CD4-positive, alpha-beta T cell treated with Interleukin-12 subunit alpha and Interleukin-12 subunit beta, for 1 hour (primary cell): ENCODE measurements around the gene NOL4L.

Experiments used
- DNase-seq: peaks from one replicate; pipeline ENCODE4 v3.0.0-alpha.2; 2020

NOL4L gene

DNA sequence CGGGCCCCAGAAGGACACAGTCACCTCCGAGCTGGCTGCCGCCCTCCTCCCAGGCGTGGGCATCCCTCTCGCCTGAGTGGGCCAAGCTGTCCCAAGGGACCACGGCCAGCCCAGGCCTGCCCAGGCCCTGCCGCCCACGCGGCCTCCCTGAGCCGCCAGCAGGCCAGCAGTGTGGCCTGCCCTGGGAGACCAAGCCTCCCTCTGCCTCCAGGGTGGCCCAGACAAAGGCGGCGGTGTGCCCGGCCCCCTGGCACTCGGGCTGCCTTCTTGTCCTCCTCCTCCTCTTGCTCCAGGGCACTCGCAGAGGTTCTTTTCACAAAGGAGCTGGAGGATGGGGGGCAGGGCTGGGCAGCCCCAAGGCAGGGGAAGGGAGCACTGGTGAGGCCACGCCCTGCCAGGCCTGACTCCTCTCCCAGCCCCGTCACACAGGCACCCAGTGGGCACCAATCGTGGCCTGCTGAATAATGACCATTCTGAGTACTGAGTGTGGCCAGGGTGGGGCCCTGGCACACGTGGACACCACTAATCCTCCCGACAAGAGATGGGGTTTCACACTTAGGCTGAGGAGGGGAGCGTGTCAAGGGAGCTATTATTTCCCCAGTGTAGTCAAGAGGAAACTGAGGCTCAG, 25.3 kb downstream of the NOL4L start:
- no peak for DNase-seq

DNA sequence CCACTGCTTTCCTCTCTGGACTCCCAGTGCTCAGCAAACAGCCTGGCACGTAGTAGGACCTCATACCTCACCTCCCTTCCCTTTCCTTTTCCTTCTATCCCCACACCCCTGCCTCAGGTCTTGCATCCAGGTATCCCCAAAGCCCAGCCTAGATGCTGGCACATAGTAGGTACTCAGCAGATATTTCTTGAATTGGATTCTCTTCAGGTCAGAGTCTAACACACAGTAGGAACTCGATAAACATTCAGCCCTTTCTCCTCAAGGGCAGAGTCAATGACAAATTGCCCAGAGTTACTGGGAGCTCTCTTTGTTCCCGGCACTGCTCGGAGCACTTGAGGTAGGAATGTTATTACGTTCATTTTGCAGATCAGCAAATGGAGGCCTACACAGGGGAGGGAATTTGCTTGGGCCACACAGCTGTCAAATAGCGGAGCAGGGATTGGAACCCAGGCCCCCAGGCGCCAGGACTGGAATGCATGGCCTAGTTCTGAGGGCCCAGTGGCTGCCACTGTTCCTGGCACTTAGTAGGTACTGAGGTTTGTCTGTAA, 25.9 kb downstream of the NOL4L start:
- no peak for DNase-seq

GRCh38 chr20:32558526-32558925, 26.6 kb downstream of the NOL4L start:
- DNase-seq: no peak

- no peak for DNase-seq
Observed at GRCh38 chr20:32557319-32557718, 27.8 kb downstream of the NOL4L start.

- no peak for DNase-seq
Observed at GRCh38 chr20:32556312-32557184, 28.6 kb downstream of the NOL4L start.

- DNase-seq: no peak
Observed at GRCh38 chr20:32555584-32555983, 29.5 kb downstream of the NOL4L start.

DNA sequence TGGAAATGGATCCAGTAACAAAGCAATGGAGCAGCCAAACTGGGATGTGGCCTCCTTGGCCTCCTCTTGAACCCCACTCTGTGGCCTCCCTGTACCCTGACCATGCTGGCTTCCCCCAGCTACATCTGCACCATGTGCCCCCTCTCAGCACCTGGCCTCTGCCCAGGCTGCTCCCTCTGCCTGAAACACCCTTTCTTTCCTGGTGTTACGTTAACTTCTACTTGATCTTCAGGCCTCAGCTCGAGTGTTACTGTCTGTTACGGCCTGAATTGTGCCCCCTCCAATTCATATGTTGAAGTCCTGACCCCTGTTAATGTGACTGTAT, 30.2 kb downstream of the NOL4L start:
- DNase-seq: no peak

GRCh38 chr20:32553618-32554017, 31.5 kb downstream of the NOL4L start:
- no peak for DNase-seq

DNA sequence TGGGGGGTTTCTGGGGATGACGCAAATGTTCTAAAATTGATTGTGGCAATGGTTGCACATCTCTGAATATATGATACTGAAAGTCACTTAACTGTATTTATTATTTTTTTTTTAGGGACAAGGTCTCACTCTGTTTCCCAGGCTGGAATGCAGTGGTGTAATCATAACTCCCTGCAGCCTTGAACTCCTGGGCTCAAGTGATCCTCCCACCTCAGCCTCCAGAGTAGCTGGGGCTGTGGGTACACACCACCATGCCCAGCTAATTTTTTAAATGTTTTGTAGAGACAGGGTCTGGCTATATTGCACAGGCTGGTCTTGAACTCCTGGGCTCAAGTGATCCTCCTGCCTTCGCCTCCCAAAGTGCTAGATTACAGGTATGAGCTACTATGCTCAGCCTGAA, 33.4 kb downstream of the NOL4L start:
- no peak for DNase-seq

GRCh38 chr20:32549842-32550241, 35.3 kb downstream of the NOL4L start:
- DNase-seq: no peak

- no peak for DNase-seq
Observed at GRCh38 chr20:32547753-32548034, 37.4 kb downstream of the NOL4L start.

DNA sequence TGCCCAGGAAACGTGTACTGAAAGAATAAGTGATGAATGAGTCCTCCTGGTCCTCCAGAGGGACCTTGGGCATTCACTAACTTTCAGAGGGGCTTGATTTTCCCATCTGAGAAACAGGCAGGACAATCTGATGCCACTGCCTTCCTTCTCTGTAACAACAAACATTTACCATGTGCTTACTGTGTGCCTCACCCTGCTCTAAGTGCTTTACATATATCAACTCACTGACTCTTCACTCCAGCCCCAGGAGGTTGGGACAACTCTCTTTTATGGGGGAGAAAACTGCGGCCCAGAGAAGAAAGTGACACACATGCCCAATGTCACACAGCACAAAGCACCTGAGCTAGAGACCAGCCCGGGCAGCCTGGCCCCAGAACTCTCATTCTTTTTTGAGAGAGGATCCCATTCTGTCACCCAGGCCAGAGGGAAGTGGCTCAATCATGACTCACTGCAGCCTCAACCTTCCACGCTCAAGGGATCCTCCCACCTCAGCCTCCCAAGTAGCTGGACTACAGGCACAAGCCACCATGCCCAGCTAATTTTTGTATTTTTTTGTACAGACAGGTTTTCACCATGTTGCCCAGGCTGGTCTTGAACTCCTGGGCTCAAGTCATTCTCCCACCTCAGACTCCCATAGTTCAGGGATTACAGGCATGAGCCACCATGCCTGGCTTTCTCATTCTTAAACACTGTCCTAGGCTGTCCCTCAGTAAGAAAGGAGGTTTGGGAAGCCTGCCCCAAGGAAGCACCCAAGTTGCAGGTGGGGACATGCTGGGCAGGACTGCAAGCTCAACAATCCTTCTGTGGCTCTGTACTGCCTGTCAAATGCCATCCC, 38.0 kb downstream of the NOL4L start:
- no peak for DNase-seq

DNA sequence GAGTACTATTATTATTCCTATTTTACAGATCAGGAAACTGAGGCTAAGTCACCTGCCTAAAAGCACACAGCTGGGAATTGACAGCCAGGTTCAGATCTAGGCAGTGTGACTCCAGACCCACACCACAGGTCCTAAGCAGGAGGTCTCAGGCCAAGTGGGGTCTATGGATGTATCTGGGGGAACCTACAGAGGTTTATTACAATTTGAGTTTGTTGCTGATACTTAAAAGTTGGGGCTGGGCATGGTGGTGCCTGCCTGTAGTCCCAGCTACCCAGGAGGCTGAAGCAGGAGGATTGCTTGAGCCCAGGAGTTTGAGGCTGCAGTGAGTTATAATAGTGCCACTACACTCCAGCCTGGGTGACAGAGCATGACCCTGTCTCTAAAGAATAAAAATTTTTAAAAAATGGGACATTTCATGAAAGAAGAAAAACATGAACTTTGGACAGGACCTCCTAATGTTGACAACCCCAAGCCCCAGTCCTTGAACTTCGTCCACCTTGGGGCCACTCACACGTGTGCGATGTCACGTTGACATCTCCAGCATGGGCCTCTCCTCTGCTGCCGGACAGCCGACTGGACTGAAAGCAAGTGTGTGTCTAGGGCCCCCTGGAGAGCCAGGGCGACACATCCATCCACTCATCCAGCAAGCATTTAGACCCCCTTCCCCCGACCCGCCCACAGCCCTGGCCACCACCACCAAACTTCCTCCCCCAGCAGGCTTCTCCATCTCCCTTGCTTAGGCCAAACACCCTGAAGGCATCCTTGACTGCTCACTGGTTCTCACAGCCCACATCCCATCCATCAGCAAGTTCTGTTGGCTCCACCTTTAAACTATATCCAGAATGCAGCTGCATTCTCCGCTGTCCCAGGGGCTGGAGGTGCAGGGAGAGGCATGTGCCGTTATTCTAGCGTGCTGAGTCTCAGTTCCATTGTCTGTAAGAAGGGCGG, 40.0 kb downstream of the NOL4L start:
- DNase-seq: no peak

DNA sequence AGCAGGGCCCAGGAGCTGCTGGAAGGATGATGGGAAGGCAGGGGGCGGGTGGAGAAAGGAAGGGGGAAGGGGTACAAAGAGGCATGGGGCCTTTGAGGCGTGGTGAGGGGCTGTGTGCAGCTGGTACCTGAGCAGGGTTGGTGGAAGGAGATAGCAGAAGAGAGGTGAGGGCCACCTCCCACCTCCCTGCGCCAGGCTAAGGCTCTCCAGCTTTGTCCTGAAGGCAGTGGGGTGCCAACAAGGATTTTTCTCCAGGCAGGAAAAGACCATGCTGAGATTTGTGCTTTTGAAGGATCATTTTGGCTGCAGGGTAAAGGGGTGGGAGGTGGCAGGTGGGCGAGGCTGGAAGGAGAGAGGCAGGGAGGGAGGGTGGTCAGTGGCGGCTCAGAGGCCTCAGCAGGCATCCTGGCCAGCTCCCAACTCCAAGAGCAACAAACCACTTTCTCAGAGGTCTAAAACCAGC, 40.8 kb downstream of the NOL4L start:
- DNase-seq: no peak

DNA sequence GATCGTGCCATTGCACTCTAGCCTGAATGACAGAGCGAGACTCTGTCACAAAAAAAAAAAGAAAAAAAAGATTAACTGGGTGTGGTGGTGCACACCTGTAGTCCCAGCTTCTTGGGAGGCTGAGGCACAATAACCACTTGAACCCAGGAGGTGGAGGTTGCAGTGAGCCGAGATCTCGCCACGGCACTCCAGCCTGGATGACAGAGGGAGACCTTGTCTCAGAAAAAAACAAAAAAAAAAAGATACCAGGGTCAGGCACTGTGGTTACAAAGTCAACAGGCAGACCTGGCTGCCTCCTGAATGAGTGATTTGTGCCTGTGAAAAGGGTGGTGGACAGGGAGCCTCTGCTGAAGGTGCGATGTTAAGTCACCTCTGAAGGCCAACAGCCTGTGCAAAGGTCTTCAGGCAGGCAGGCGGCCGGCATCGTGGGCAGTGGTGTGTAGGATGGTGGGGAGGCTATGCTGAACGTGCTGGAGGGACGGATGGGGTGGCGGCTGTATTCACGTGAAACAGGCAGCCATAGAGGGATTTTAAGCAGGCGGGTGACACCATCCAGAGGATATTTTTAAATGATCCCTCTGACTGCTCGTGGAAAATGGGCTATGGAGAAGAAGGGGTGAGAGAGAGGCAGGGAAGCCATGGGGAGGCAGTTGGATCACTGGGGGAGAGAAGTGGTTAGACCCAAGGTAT, 41.4 kb downstream of the NOL4L start:
- DNase-seq: no peak

- no peak for DNase-seq
Observed at GRCh38 chr20:32542259-32542615, 42.9 kb downstream of the NOL4L start.

GRCh38 chr20:32541323-32542258, 43.5 kb downstream of the NOL4L start:
- no peak for DNase-seq

- peak; percentile 77 for DNase-seq
Observed at GRCh38 chr20:32539817-32540675, 45.1 kb downstream of the NOL4L start.

- DNase-seq: no peak
Observed at GRCh38 chr20:32539026-32539816, 45.9 kb downstream of the NOL4L start.
